ENCODE measurements around the gene MYOF.

Gene MYOF

GRCh38 chr10:93482145-93482834 lies at the start of gene MYOF:
Gene MYOF, minus strand, starts transcription at chr10:93482334. Its CDS starts 140 bp downstream, at chr10:93482194.
- DNase-seq = peak; percentile 19

GRCh38 chr10:93518531-93518930 lies 36.4 kb upstream of the MYOF start:
- no peak for DNase-seq

- DNase-seq = no peak
These were observed 33.9 kb upstream of the MYOF start for GRCh38 chr10:93516006-93516380.

GRCh38 chr10:93515071-93516005 lies 33.2 kb upstream of the MYOF start:
- no peak for DNase-seq

GRCh38 chr10:93514521-93514920 lies 32.4 kb upstream of the MYOF start:
- no peak for DNase-seq

- no peak for DNase-seq
These were observed 31.0 kb upstream of the MYOF start for GRCh38 chr10:93513091-93513490.

GRCh38 chr10:93512565-93512964 lies 30.4 kb upstream of the MYOF start:
- DNase-seq = no peak

GRCh38 chr10:93509816-93510215 lies 27.7 kb upstream of the MYOF start:
- DNase-seq = no peak

- no peak for DNase-seq
These were observed 22.9 kb upstream of the MYOF start for GRCh38 chr10:93505075-93505474.

- DNase-seq = no peak
These were observed 20.9 kb upstream of the MYOF start for GRCh38 chr10:93503075-93503474.

- DNase-seq = no peak
These were observed 19.5 kb upstream of the MYOF start for GRCh38 chr10:93501650-93502049.

- no peak for DNase-seq
These were observed 16.0 kb upstream of the MYOF start for GRCh38 chr10:93498166-93498565.

GRCh38 chr10:93496322-93497041 lies 14.3 kb upstream of the MYOF start, which contains the start of gene CEP55:
Gene CEP55, plus strand, starts transcription at chr10:93496612. Its CDS starts 3,440 bp downstream, at chr10:93500052.
- peak; percentile 94 for DNase-seq

GRCh38 chr10:93495654-93496321 lies 13.7 kb upstream of the MYOF start:
- DNase-seq = peak; percentile 82

GRCh38 chr10:93494494-93494893 lies 12.4 kb upstream of the MYOF start:
- DNase-seq = no peak

GRCh38 chr10:93493162-93493561 lies 11.0 kb upstream of the MYOF start:
- no peak for DNase-seq

GRCh38 chr10:93491602-93492121 lies 9.5 kb upstream of the MYOF start:
- no peak for DNase-seq

GRCh38 chr10:93488956-93489528 lies 6.9 kb upstream of the MYOF start:
- DNase-seq = no peak

GRCh38 chr10:93485690-93486089 lies 3.6 kb upstream of the MYOF start:
- DNase-seq = peak; percentile 9

GRCh38 chr10:93481637-93482144 lies 443 bp downstream of the MYOF start:
- no peak for DNase-seq

- DNase-seq = no peak
These were observed 3.3 kb downstream of the MYOF start for GRCh38 chr10:93478873-93479272.

- DNase-seq = no peak
These were observed 5.4 kb downstream of the MYOF start for GRCh38 chr10:93476756-93477155.

Measured in NCI-H345 (cell line).